BE2C (cell line): ENCODE data around the gene MED16.

Source experiments
- DNase-seq: peaks from one replicate; pipeline ENCODE4 v3.0.0-alpha.2; 2020
- H3K27me3 ChIP-seq: fragments of 250-450 bp; sonication (Bioruptor Pico); 2 replicates; pipeline ENCODE4 v1.5.1; 2020; ENCODE audit warnings: mild to moderate bottlenecking
- H3K36me3 ChIP-seq: fragments of 250-450 bp; sonication (Bioruptor Pico); 2 replicates; pipeline ENCODE4 v1.5.1; 2020; ENCODE audit warnings: mild to moderate bottlenecking
- H3K4me1 ChIP-seq: fragments of 250-450 bp; sonication (Bioruptor Pico); 2 replicates; pipeline ENCODE4 v1.5.1; 2020
- H3K4me3 ChIP-seq: 2 replicates; pipeline ENCODE4 v1.5.1; 2011; ENCODE audit warnings: low read depth, low read length
- H3K9me3 ChIP-seq: fragments of 250-450 bp; sonication (Bioruptor Pico); 2 replicates; pipeline ENCODE4 v1.5.1; 2020
- TF ChIP-seq, protein P1 (sequence below): IDR thresholded peaks from 2 replicates; pipeline ENCODE4 v1.5.1; 2012; ENCODE audit warnings: mild to moderate bottlenecking, low read depth, low read length

Gene MED16

GRCh38 chr19:918481-919198 lies 25.7 kb upstream of the MED16 start:
- H3K27me3 ChIP-seq: peaks cover 48% of the 10 kb centered on the region
- no peaks in the 10 kb centered on the region for H3K4me1 ChIP-seq
- H3K9me3 ChIP-seq: no peaks in the 10 kb centered on the region
- H3K4me3 ChIP-seq: no peak overlapping the region
- H3K36me3 ChIP-seq: no peaks in the 10 kb centered on the region
- DNase-seq: no peak
- TF ChIP-seq, protein P1, sequence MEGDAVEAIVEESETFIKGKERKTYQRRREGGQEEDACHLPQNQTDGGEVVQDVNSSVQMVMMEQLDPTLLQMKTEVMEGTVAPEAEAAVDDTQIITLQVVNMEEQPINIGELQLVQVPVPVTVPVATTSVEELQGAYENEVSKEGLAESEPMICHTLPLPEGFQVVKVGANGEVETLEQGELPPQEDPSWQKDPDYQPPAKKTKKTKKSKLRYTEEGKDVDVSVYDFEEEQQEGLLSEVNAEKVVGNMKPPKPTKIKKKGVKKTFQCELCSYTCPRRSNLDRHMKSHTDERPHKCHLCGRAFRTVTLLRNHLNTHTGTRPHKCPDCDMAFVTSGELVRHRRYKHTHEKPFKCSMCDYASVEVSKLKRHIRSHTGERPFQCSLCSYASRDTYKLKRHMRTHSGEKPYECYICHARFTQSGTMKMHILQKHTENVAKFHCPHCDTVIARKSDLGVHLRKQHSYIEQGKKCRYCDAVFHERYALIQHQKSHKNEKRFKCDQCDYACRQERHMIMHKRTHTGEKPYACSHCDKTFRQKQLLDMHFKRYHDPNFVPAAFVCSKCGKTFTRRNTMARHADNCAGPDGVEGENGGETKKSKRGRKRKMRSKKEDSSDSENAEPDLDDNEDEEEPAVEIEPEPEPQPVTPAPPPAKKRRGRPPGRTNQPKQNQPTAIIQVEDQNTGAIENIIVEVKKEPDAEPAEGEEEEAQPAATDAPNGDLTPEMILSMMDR: no peak

DNA sequence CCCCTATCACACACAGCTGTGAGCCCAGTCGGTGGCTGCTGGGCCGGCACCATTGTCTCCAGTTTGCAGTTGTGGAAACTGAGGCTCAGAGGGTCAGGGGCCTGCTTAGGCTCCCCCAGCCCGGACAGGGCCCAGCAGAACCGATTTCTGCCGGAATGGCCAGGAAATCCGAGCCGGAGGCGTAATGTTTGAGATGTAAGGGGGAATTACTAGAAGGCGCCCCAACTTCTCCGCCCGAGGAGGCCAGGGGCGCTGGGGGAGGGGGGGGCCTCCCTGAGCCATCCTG lies 25.1 kb upstream of the MED16 start:
- no peaks in the 10 kb centered on the region for H3K9me3 ChIP-seq
- H3K4me3 ChIP-seq: no peak overlapping the region
- no peak for DNase-seq
- no peaks in the 10 kb centered on the region for H3K4me1 ChIP-seq
- TF ChIP-seq, protein P1: no peak
- peaks cover 48% of the 10 kb centered on the region for H3K27me3 ChIP-seq
- H3K36me3 ChIP-seq: no peaks in the 10 kb centered on the region

- DNase-seq: peak; percentile 65
- H3K9me3 ChIP-seq: no peaks in the 10 kb centered on the region
- no peaks in the 10 kb centered on the region for H3K36me3 ChIP-seq
- TF ChIP-seq, protein P1: peak; percentile 55
- H3K27me3 ChIP-seq: peaks cover 48% of the 10 kb centered on the region
- no peaks in the 10 kb centered on the region for H3K4me1 ChIP-seq
- peak within 1 kb of the TSS; percentile 23 for H3K4me3 ChIP-seq
Observed at GRCh38 chr19:917323-918151, 24.6 kb upstream of the MED16 start, which contains the start of gene KISS1R. KISS1R (plus strand) TSS chr19:917333; CDS start chr19:917503, 170 bp downstream.

GRCh38 chr19:916645-917322 lies 23.8 kb upstream of the MED16 start:
- Histone ChIP-seq H3K4me3 (no peak overlapping the region; the same call in 1 of the 2 replicates), H3K4me1 (no peaks in the 10 kb centered on the region), H3K27me3 (peaks cover 48% of the 10 kb centered on the region), H3K36me3 (no peaks in the 10 kb centered on the region), H3K9me3 (no peaks in the 10 kb centered on the region)
- no peak for DNase-seq
- TF ChIP-seq, protein P1: no peak

GRCh38 chr19:913080-913748 lies 20.2 kb upstream of the MED16 start, which contains the start of gene R3HDM4:
R3HDM4 (minus strand) TSS chr19:913219; CDS start chr19:913157, 62 bp downstream.
- DNase-seq: peak; percentile 82
- Histone ChIP-seq H3K4me3 (peak within 1 kb of the TSS; percentile 66), H3K9me3 (no peaks in the 10 kb centered on the region), H3K27me3 (peaks cover 19% of the 10 kb centered on the region), H3K36me3 (no peaks in the 10 kb centered on the region), H3K4me1 (no peaks in the 10 kb centered on the region)
- TF ChIP-seq, protein P1: no peak
